K562 (cell line): ENCODE results near the gene SPAM1. TPM values are rescaled to one million over a fixed set of nuclear protein-coding genes. Genes with fewer than 3 reads are reported as not detected.

Experiments used
- ATAC-seq: fragments of 200-7000 bp; cut with Tn5 transposase; 3 replicates; pipeline ENCODE4 v1.9.1; 2020; ENCODE audit warnings: moderate library complexity
- BruUV-seq: library from RNA; stranded (reverse); fragments of 400-500 nt; replicated peaks from 2 replicates; lab custom pipeline; 2021; lab: Mats Ljungman, UMichigan
- CTCF ChIA-PET: fragments of 300-600 bp; formaldehyde crosslinking; extraction: SDS; loops from one replicate; lab custom pipeline; 2021; ENCODE audit warnings: low intra/inter-chr PET ratio; lab: Yijun Ruan, JAX
- POLR2A ChIA-PET: fragments of 300-600, 350-650 bp; sonication (Branson Sonifier 250); formaldehyde crosslinking; extraction: SDS; loops from one replicate; lab custom pipeline; 2021; ENCODE audit warnings: antibody characterized with exemption, inconsistent platforms; lab: Yijun Ruan, JAX
- DNase-seq, 4 experiments: peaks; one replicate each; pipeline versions ENCODE4 v3.0.0 to v3.0.0-alpha.2; 2011 to 2018; ENCODE audit warnings: low spot score in 3 of 4, mixed read lengths in 3 of 4; ENCODE audit errors: extremely low read depth in 1 of 4
- FAIRE-seq: peaks from 2 replicates; lab custom pipeline; 2011; peaks lifted over from hg19 to GRCh38; lab: Jason Lieb, UNC
- H2AFZ ChIP-seq: 2 replicates; pipeline ENCODE4 v1.6.0; 2011; ENCODE audit warnings: low read depth, low read length, control low read depth, inconsistent platforms
- H3K27ac ChIP-seq: fragments of 200-600 bp; 3 replicates; pipeline ENCODE4 v1.8.0; 2011; ENCODE audit warnings: low read depth, mild to moderate bottlenecking, control low read depth, inconsistent platforms, low read length, moderate library complexity, mixed read lengths; ENCODE audit errors: extremely low read depth
- H3K27me3 ChIP-seq, 2 experiments: fragments of 300-600 bp in 1 of 2; 2 replicates in 1 of 2; 3 replicates in 1 of 2; pipeline versions ENCODE4 v1.6.0 to v1.8.0; 2011; ENCODE audit warnings: inconsistent platforms in 2 of 2, low read length in 2 of 2, mild to moderate bottlenecking in 1 of 2, mixed read lengths in 1 of 2, moderate library complexity in 1 of 2; ENCODE audit not compliant: control insufficient read depth in 2 of 2, insufficient read depth in 2 of 2
- H3K36me3 ChIP-seq: fragments of 300-600 bp; 3 replicates; pipeline ENCODE4 v1.8.0; 2011; ENCODE audit warnings: mild to moderate bottlenecking, low read length, inconsistent platforms; ENCODE audit not compliant: control insufficient read depth, insufficient read depth
- H3K4me1 ChIP-seq, 2 experiments: fragments of 200-600 bp in 1 of 2; replicated peaks in 1 of 2; 2 replicates in 1 of 2; 3 replicates in 1 of 2; pipeline versions ENCODE4 v1.5.1 to v1.8.0; 2011; ENCODE audit warnings: inconsistent platforms in 2 of 2, low read length in 2 of 2, mild to moderate bottlenecking in 1 of 2, mixed read lengths in 1 of 2, moderate library complexity in 1 of 2; ENCODE audit not compliant: control insufficient read depth in 2 of 2, insufficient read depth in 2 of 2
- H3K4me2 ChIP-seq: 2 replicates; pipeline ENCODE4 v1.6.1; 2011; ENCODE audit warnings: low read length, control low read depth, inconsistent platforms, mixed read lengths; ENCODE audit not compliant: insufficient read depth
- H3K4me3 ChIP-seq: fragments of 200-600 bp; sonication (generic), shearing (Covaris generic); 2 replicates; pipeline ENCODE4 v1.5.1; 2016; ENCODE audit warnings: control low read depth, inconsistent platforms
- H3K79me2 ChIP-seq: fragments of 200-600 bp; 3 replicates; pipeline ENCODE4 v1.8.0; 2011; ENCODE audit warnings: low read length, inconsistent platforms; ENCODE audit not compliant: control insufficient read depth, insufficient read depth
- H3K9ac ChIP-seq, 2 experiments: 2 replicates each; pipeline versions ENCODE4 v1.6.0 to v1.6.1; 2011; ENCODE audit warnings: low read depth in 2 of 2, low read length in 2 of 2, control low read depth in 1 of 2, inconsistent platforms in 1 of 2, mild to moderate bottlenecking in 1 of 2, mixed read lengths in 1 of 2; ENCODE audit not compliant: insufficient read depth in 1 of 2
- H3K9me1 ChIP-seq: one replicate; pipeline ENCODE4 v1.6.0; 2011; ENCODE audit warnings: inconsistent platforms, mild to moderate bottlenecking, low read length, moderate library complexity; ENCODE audit not compliant: control insufficient read depth, insufficient read depth
- H3K9me3 ChIP-seq: replicated peaks from 2 replicates; pipeline ENCODE4 v1.5.1; 2011; ENCODE audit warnings: low read depth, low read length, inconsistent platforms; ENCODE audit not compliant: control insufficient read depth, insufficient read depth
- H4K20me1 ChIP-seq: replicated peaks from 2 replicates; pipeline ENCODE4 v1.6.1; 2011; ENCODE audit warnings: low read length, inconsistent platforms, mixed read lengths; ENCODE audit not compliant: control insufficient read depth, insufficient read depth
- ATF3 ChIP-seq, 2 experiments: fragments of 450-650 bp in 1 of 2; sonication (generic) in 1 of 2; formaldehyde crosslinking in 1 of 2; IDR thresholded peaks in 1 of 2; conservative IDR thresholded peaks in 1 of 2; 2 replicates each; pipeline versions ENCODE4 v1.6.1 to v1.8.1; 2016 to 2023; ENCODE audit warnings: mild to moderate bottlenecking in 2 of 2, moderate library complexity in 2 of 2, inconsistent platforms in 1 of 2, missing genetic modification reagents in 1 of 2
- EP300 ChIP-seq: IDR thresholded peaks from 2 replicates; pipeline ENCODE4 v1.6.1; 2012; ENCODE audit warnings: low read length, improper control_type of control experiment
- ETV6 ChIP-seq, 3 experiments: fragments of 150-350 bp in 1 of 3; sonication (generic) in 1 of 3; formaldehyde crosslinking in 1 of 3; IDR thresholded peaks; 2 replicates each; pipeline versions ENCODE4 v1.6.1 to v1.8.0; 2014 to 2022; ENCODE audit warnings: borderline replicate concordance in 2 of 3, low read depth in 2 of 3, antibody characterized with exemption in 1 of 3, low read length in 1 of 3, mild to moderate bottlenecking in 1 of 3, missing genetic modification reagents in 1 of 3
- GATA2 ChIP-seq: sonication (generic); formaldehyde crosslinking; IDR thresholded peaks from 2 replicates; pipeline ENCODE4 v1.4.0; 2020; ENCODE audit warnings: mild to moderate bottlenecking, missing genetic modification reagents
- SAP30 ChIP-seq: fragments of 200-600 bp; sonication (generic); IDR thresholded peaks from 2 replicates; pipeline ENCODE4 v1.6.1; 2012; ENCODE audit warnings: borderline replicate concordance, low read depth, mild to moderate bottlenecking, moderate library complexity, low read length, control low read depth, inconsistent platforms; ENCODE audit not compliant: insufficient read depth, poor library complexity, severe bottlenecking
- TBL1XR1 ChIP-seq, 2 experiments: IDR thresholded peaks; 2 replicates each; pipeline ENCODE4 v1.6.1; 2012; ENCODE audit warnings: improper control_type of control experiment in 2 of 2, low read length in 2 of 2, mild to moderate bottlenecking in 1 of 2
- TEAD1 ChIP-seq, 2 experiments: fragments of 450-650 bp in 1 of 2; sonication (generic) in 1 of 2; formaldehyde crosslinking; IDR thresholded peaks; 2 replicates each; pipeline versions ENCODE4 v1.4.0 to v1.8.0; 2020 to 2022; ENCODE audit warnings: mild to moderate bottlenecking in 2 of 2, missing genetic modification reagents in 1 of 2
- THRB ChIP-seq: fragments of 450-650 bp; formaldehyde crosslinking; conservative IDR thresholded peaks from 2 replicates; pipeline ENCODE4 v1.4.0; 2022; ENCODE audit warnings: mild to moderate bottlenecking, missing genetic modification characterization
- TRIM28 ChIP-seq: fragments of 450-650 bp; IDR thresholded peaks from 2 replicates; pipeline ENCODE4 v1.6.1; 2017
- XRCC4 ChIP-seq: IDR thresholded peaks from one replicate; pipeline ENCODE4 v1.6.1; 2011; ENCODE audit not compliant: insufficient read depth, insufficient read length; ENCODE audit errors: extremely low read depth
- ZNF324 ChIP-seq: fragments of 250-450 bp; sonication (Bioruptor Pico); IDR thresholded peaks from 2 replicates; pipeline ENCODE4 v1.4.0; 2020; ENCODE audit warnings: mild to moderate bottlenecking
- ZNF436 ChIP-seq: fragments of 250-450, 450-650 bp; sonication (Bioruptor Pico); formaldehyde crosslinking; IDR thresholded peaks from 2 replicates; pipeline ENCODE4 v1.7.0; 2020; ENCODE audit warnings: mild to moderate bottlenecking
- ZNF589 ChIP-seq: fragments of 200-800 bp; sonication (Bioruptor generic); IDR thresholded peaks from 2 replicates; pipeline ENCODE4 v1.6.1; 2016; ENCODE audit warnings: low read depth, missing genetic modification characterization, missing compliant biosample characterization
- WGBS: fragments of 100-300 bp; shearing (Covaris generic); methylation state at CpG from one replicate; pipeline ENCODE4 v1.1.6; 2016; ENCODE audit warnings: low coverage, mixed read lengths; ENCODE audit not compliant: insufficient coverage; ENCODE audit errors: missing lambda C conversion rate; 5-methylcytosine and 5-hydroxymethylcytosine counted together
- in situ Hi-C: fragments of 300-500 bp; cut with MboI; formaldehyde crosslinking; loops from 4 replicates; pipeline ENCODE4 v1.15.0; 2018; ENCODE audit warnings: inconsistent platforms, mixed read lengths
- intact Hi-C: fragments of 100-400 bp; cut with micrococcal nuclease; formaldehyde crosslinking; loops from 2 replicates; pipeline ENCODE4 v1.14.2; 2022
- polyA plus RNA-seq, 8 experiments: library from polyadenylated mRNA; depleted of rRNA in 4 of 8; stranded (reverse) in 5 of 8; unstranded in 3 of 8; fragments of >200 nt; fragmentation: Nextera tagmentation in 2 of 8; fragmentation: Illumina TruSeq in 1 of 8; extraction: Ambion mirVana in 2 of 8; extraction: Trizol in 1 of 8; gene quantifications; 2 replicates each; pipeline versions ENCODE4 v1.2.1 to v1.2.3, GENCODE V29; 2011 to 2014; ENCODE audit warnings: inconsistent platforms in 1 of 8, missing spikeins in 1 of 8
- total RNA-seq, 7 experiments: library from RNA; depleted of rRNA in 6 of 7; stranded (reverse); fragments of >200 nt in 6 of 7; fragmentation: Illumina TruSeq in 2 of 7; extraction: Trizol in 2 of 7; gene quantifications; 2 replicates each; pipeline versions ENCODE4 v1.2.1 to v1.2.3, GENCODE V29; 2011 to 2021; ENCODE audit warnings: low replicate concordance in 1 of 7
- TF ChIP-seq, protein P1 (sequence below), 2 experiments: fragments of 250-450 bp in 1 of 2; fragments of 450-650 bp in 1 of 2; sonication (Bioruptor Pico) in 1 of 2; IDR thresholded peaks; 2 replicates each; pipeline versions ENCODE4 v1.6.1 to v1.8.0; 2016 to 2021; ENCODE audit warnings: mild to moderate bottlenecking in 2 of 2, moderate library complexity in 2 of 2, missing compliant biosample characterization in 1 of 2, missing genetic modification characterization in 1 of 2
- TF ChIP-seq, protein P2 (sequence below): fragments of 250-450 bp; sonication (Bioruptor Pico); IDR thresholded peaks from 2 replicates; pipeline ENCODE4 v1.5.0; 2020; ENCODE audit warnings: mild to moderate bottlenecking

SPAM1 gene
- total and polyA plus RNA-seq, 9 of the 15 experiments (the other 6 are each of a cell fraction or from before 2014, with no cell fraction given), result not detected

DNA sequence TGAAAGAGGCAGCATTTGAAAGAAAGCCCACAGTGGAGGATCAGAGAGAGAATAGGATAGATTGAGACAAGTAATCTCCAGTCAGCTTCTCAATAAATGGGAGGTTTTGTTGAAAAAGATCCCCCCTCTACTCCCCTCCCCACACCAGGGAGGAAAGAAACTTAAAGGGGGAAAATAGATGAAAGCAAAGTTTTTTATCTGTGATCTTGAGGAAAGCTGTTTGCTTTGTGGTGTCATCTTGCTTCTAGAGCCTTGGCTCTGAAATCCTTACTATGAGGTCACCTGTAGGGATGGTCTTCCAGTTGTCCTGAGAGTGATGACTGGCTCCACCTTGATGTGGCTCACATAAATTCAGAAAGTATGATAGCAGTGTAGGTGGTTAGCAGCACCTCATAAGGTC is at the start of gene SPAM1 (continued):
- TF ChIP-seq THRB (no peak), TBL1XR1 (IDR thresholded peaks at IDR 0.05; ENCODE audit: low read length in 2 of 2) (no peak), ATF3 (IDR thresholded peaks at IDR 0.05) (no peak), ATF3 (CRISPR knock-in tag; conservative IDR thresholded peaks at IDR 0.05) (no peak), ZNF436 (CRISPR knock-in tag) (no peak), TEAD1 (CRISPR knock-in tag; IDR thresholded peaks at IDR 0.05) (no peak), EP300 (no peak), ZNF589 (CRISPR knock-in tag) (no peak)

DNA sequence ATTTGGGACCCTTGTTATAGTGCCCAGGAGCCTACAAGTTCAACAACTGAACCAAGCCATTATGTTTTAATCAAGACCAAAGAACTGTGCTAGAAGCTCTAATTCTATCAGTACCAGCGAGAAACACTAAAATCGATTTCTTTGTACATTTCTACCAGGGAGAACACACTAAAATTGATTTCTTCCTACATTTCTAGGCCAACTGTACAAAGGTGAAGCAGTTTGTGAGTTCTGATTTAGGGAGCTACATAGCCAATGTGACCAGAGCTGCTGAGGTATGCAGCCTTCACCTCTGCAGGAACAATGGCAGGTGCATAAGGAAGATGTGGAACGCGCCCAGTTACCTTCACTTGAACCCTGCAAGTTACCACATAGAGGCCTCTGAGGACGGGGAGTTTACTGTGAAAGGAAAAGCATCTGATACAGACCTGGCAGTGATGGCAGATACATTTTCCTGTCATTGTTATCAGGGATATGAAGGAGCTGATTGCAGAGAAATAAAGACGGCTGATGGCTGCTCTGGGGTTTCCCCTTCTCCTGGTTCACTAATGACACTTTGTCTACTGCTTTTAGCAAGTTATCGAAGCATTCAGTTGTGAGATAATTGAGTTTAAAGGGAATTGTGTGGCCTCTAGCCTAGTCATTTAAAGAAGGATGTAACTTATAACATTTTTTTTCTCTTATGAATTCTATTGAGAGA is 48.3 kb upstream of the SPAM1 start:
- FAIRE-seq (no peak), DNase-seq (no peak), ATAC-seq (no peak)
- H3K9me3 ChIP-seq, result no peaks in the 10 kb centered on the region
- no peaks in the 10 kb centered on the region for H3K4me1 ChIP-seq
- POLR2A ChIA-PET, result no interaction called here
- no peak overlapping the region for H2AFZ ChIP-seq
- no peak overlapping the region for H3K27ac ChIP-seq
- H3K79me2 ChIP-seq, result no peaks in the 10 kb centered on the region
- no peaks in the 10 kb centered on the region for H4K20me1 ChIP-seq
- WGBS, result under 1% methylated on average over 7 of the region's 7 CpGs
- no peaks in the 10 kb centered on the region for H3K27me3 ChIP-seq
- no peak overlapping the region for H3K4me2 ChIP-seq
- no peak overlapping the region for H3K4me3 ChIP-seq
- CTCF ChIA-PET, result no interaction called here
- intact Hi-C loops, result loop anchor here (10.0 kb wide), 1 partner anchor 978 kb away; no protein-coding TSS in a partner anchor
- in situ Hi-C loops, result no loop called here
- H3K36me3 ChIP-seq, result no peaks in the 10 kb centered on the region
- no TSS peak for BruUV-seq
- no peaks in the 10 kb centered on the region for H3K9me1 ChIP-seq
- no peak overlapping the region for H3K9ac ChIP-seq
- TF ChIP-seq XRCC4 (no peak), GATA2 (CRISPR knock-in tag) (no peak), TRIM28 (no peak), SAP30 (no peak), ETV6 (IDR thresholded peaks at IDR 0.05; ENCODE audit: borderline replicate concordance in 1 of 2, low read depth in 2 of 2, low read length in 1 of 2) (no peak), ETV6 (CRISPR knock-in tag; IDR thresholded peaks at IDR 0.05; ENCODE audit: borderline replicate concordance) (no peak), ZNF324 (CRISPR knock-in tag) (no peak)
- TF ChIP-seq, protein P1, sequence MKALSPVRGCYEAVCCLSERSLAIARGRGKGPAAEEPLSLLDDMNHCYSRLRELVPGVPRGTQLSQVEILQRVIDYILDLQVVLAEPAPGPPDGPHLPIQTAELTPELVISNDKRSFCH (CRISPR knock-in tag; IDR thresholded peaks at IDR 0.05), result no peak
- TF ChIP-seq, protein P1 (tag; IDR thresholded peaks at IDR 0.05), result no peak
- TF ChIP-seq, protein P2, sequence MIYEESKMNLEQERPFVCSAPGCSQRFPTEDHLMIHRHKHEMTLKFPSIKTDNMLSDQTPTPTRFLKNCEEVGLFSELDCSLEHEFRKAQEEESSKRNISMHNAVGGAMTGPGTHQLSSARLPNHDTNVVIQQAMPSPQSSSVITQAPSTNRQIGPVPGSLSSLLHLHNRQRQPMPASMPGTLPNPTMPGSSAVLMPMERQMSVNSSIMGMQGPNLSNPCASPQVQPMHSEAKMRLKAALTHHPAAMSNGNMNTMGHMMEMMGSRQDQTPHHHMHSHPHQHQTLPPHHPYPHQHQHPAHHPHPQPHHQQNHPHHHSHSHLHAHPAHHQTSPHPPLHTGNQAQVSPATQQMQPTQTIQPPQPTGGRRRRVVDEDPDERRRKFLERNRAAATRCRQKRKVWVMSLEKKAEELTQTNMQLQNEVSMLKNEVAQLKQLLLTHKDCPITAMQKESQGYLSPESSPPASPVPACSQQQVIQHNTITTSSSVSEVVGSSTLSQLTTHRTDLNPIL (CRISPR knock-in tag), result no peak
